ENCODE results near the gene ACSS3.
"Not testable (repeated sequence)": the region's sequence is repeated elsewhere in the genome, so short reads cannot be mapped to it uniquely, and the experiment has no call there.

GRCh38 chr12:81200561-81200960 lies 122.7 kb downstream of the ACSS3 start:
- TF ChIP-seq, protein P1, sequence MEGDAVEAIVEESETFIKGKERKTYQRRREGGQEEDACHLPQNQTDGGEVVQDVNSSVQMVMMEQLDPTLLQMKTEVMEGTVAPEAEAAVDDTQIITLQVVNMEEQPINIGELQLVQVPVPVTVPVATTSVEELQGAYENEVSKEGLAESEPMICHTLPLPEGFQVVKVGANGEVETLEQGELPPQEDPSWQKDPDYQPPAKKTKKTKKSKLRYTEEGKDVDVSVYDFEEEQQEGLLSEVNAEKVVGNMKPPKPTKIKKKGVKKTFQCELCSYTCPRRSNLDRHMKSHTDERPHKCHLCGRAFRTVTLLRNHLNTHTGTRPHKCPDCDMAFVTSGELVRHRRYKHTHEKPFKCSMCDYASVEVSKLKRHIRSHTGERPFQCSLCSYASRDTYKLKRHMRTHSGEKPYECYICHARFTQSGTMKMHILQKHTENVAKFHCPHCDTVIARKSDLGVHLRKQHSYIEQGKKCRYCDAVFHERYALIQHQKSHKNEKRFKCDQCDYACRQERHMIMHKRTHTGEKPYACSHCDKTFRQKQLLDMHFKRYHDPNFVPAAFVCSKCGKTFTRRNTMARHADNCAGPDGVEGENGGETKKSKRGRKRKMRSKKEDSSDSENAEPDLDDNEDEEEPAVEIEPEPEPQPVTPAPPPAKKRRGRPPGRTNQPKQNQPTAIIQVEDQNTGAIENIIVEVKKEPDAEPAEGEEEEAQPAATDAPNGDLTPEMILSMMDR (IDR thresholded peaks at IDR 0.05), result not testable (repeated sequence)
- not testable (repeated sequence) for TF ChIP-seq POLR2A (IDR thresholded peaks at IDR 0.05; ENCODE audit: low read depth)
